ENCODE measurements around the gene HMCN2. TPM values are rescaled to one million over a fixed set of nuclear protein-coding genes. Genes with fewer than 3 reads are reported as not detected.

HMCN2 gene
- total RNA-seq, 4 donors from 2014 or later: 1.3 to 6.3 (median 3.5) TPM

- H3K36me3 ChIP-seq: no peaks in the 10 kb centered on the region
- TF ChIP-seq EP300 (IDR thresholded peaks at IDR 0.05) (no peak), POLR2A (IDR thresholded peaks at IDR 0.05) (no peak), POLR2AphosphoS5 (IDR thresholded peaks at IDR 0.05) (no peak)
- no peaks in the 10 kb centered on the region for H3K27me3 ChIP-seq
- DNase-seq (ENCODE audit: low spot score in 2 of 2): no peak
- 82% methylated on average over 6 of the region's 7 CpGs for WGBS
- H3K9me3 ChIP-seq: no peaks in the 10 kb centered on the region
- no peaks in the 10 kb centered on the region for H3K4me1 ChIP-seq
- no peak overlapping the region for H3K27ac ChIP-seq
- H3K4me3 ChIP-seq: no peak overlapping the region
Measured at GRCh38 chr9:130372057-130372456, 106.5 kb downstream of the HMCN2 start.

- Histone ChIP-seq H3K27me3 (no peaks in the 10 kb centered on the region), H3K4me1 (no peaks in the 10 kb centered on the region), H3K4me3 (no peak overlapping the region), H3K9me3 (no peaks in the 10 kb centered on the region), H3K27ac (no peak overlapping the region), H3K36me3 (no peaks in the 10 kb centered on the region)
- WGBS: 94% methylated on average over 2 of the region's 2 CpGs
- DNase-seq (ENCODE audit: low spot score in 2 of 2): no peak
- no peak for TF ChIP-seq CTCF (IDR thresholded peaks at IDR 0.05)
- TF ChIP-seq EP300 (IDR thresholded peaks at IDR 0.05): no peak
- no peak for TF ChIP-seq POLR2AphosphoS5 (IDR thresholded peaks at IDR 0.05)
- no peak for TF ChIP-seq POLR2A (IDR thresholded peaks at IDR 0.05)
Measured at GRCh38 chr9:130373679-130374325, 108.2 kb downstream of the HMCN2 start.

DNA sequence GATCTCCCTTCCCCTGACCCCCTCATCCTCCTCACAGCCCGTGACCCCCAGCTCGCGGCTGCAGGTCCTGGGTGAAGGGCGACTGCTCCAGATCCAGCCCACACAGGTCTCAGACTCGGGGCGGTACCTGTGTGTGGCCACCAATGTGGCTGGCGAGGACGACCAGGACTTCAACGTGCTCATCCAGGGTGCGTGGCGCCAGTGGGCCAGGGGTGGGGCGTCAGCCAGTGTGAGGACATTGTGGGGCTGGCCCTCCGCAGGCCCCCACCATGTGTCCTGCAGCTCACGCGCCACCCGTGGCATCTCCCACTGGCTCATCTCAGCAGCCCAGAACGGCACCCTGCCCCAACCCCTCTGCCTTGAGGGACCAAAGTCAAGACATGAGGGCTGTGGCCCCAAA is 112.1 kb downstream of the HMCN2 start:
- WGBS: 90% methylated on average over 5 of the region's 17 CpGs
- no peaks in the 10 kb centered on the region for H3K9me3 ChIP-seq
- H3K4me3 ChIP-seq: no peak overlapping the region
- DNase-seq (ENCODE audit: low spot score in 2 of 2): no peak
- H3K27ac ChIP-seq: no peak overlapping the region
- no peaks in the 10 kb centered on the region for H3K36me3 ChIP-seq
- no peak for TF ChIP-seq EP300 (IDR thresholded peaks at IDR 0.05)
- no peak for TF ChIP-seq POLR2A (IDR thresholded peaks at IDR 0.05)
- TF ChIP-seq POLR2AphosphoS5 (IDR thresholded peaks at IDR 0.05): no peak
- no peak for TF ChIP-seq CTCF (IDR thresholded peaks at IDR 0.05)
- no peaks in the 10 kb centered on the region for H3K4me1 ChIP-seq
- H3K27me3 ChIP-seq: peaks cover 5% of the 10 kb centered on the region

GRCh38 chr9:130378875-130379648 is 113.5 kb downstream of the HMCN2 start:
- Histone ChIP-seq H3K4me1 (no peaks in the 10 kb centered on the region), H3K27ac (no peak overlapping the region), H3K9me3 (no peaks in the 10 kb centered on the region), H3K4me3 (no peak overlapping the region), H3K36me3 (no peaks in the 10 kb centered on the region), H3K27me3 (peaks cover 17% of the 10 kb centered on the region)
- no peak for DNase-seq (ENCODE audit: low spot score in 2 of 2)
- TF ChIP-seq POLR2AphosphoS5 (IDR thresholded peaks at IDR 0.05) (no peak), EP300 (IDR thresholded peaks at IDR 0.05) (no peak), POLR2A (IDR thresholded peaks at IDR 0.05) (no peak), CTCF (IDR thresholded peaks at IDR 0.05) (no peak)
- WGBS: 87% methylated on average over 20 of the region's 20 CpGs

GRCh38 chr9:130379649-130379970 is 114.0 kb downstream of the HMCN2 start:
- TF ChIP-seq POLR2AphosphoS5 (IDR thresholded peaks at IDR 0.05) (no peak), CTCF (IDR thresholded peaks at IDR 0.05) (no peak), POLR2A (IDR thresholded peaks at IDR 0.05) (no peak), EP300 (IDR thresholded peaks at IDR 0.05) (no peak)
- no peaks in the 10 kb centered on the region for H3K4me1 ChIP-seq
- no peak overlapping the region for H3K27ac ChIP-seq
- H3K9me3 ChIP-seq: no peaks in the 10 kb centered on the region
- H3K36me3 ChIP-seq: no peaks in the 10 kb centered on the region
- no peak overlapping the region for H3K4me3 ChIP-seq
- peaks cover 20% of the 10 kb centered on the region for H3K27me3 ChIP-seq
- 63% methylated on average over 5 of the region's 5 CpGs for WGBS
- DNase-seq (ENCODE audit: low spot score in 2 of 2): no peak

Data from suprapubic skin (tissue), 4 donors.